Pancreas (tissue), 10 donors: ENCODE data around the gene PGD. TPM values are rescaled to one million over a fixed set of nuclear protein-coding genes. Genes with fewer than 3 reads are reported as not detected.
"Not testable (repeated sequence)": the region's sequence is repeated elsewhere in the genome, so short reads cannot be mapped to it uniquely, and the experiment has no call there.

Experiments
- ATAC-seq, 4 donors: fragments of 200-7000 bp; cut with Tn5 transposase; one replicate each; pipeline versions ENCODE4 v1.8.0 to v1.9.1; 2020; ENCODE audit warnings: mild to moderate bottlenecking in 4 of 4, moderate library complexity in 4 of 4
- DNase-seq, 6 donors: peaks; one replicate each; pipeline ENCODE4 v3.0.0-alpha.2; 2020
- FAIRE-seq: peaks from 2 replicates; lab custom pipeline; 2012; peaks lifted over from hg19 to GRCh38; lab: Jason Lieb, UNC
- H3K27ac ChIP-seq, 4 donors: fragments of 200-600 bp; sonication (generic); 1 replicate in 3 of 4; 2 replicates in 1 of 4; pipeline versions ENCODE4 v1.5.0 to v1.8.0; 2020
- H3K27me3 ChIP-seq, 4 donors: fragments of 200-600 bp; one replicate each; pipeline ENCODE4 v1.8.0; 2021
- H3K36me3 ChIP-seq, 3 donors: fragments of 200-600 bp; sonication (generic) in 1 of 3; one replicate each; pipeline versions ENCODE4 v1.5.0 to v1.8.0; 2020 to 2021
- H3K4me1 ChIP-seq, 3 donors: fragments of 200-600 bp; one replicate each; pipeline ENCODE4 v1.8.0; 2021
- H3K4me3 ChIP-seq, 4 donors: fragments of 200-600 bp; sonication (generic) in 2 of 4; one replicate each; pipeline versions ENCODE4 v1.5.0 to v1.8.0; 2020 to 2021
- H3K9me3 ChIP-seq, 4 donors: fragments of 200-600 bp; one replicate each; pipeline ENCODE4 v1.8.0; 2021
- WGBS, 2 donors: extraction: QIAGEN DNeasy Blood & Tissue Kit; methylation state at CpG; one replicate each; pipeline ENCODE4 v1.1.7; 2013; 5-methylcytosine and 5-hydroxymethylcytosine counted together
- intact Hi-C, 3 donors: fragments of 100-400 bp; cut with DNase I; formaldehyde crosslinking; loops; one replicate each; pipeline versions ENCODE4 v1.11.1 to v1.14.2; 2022
- polyA plus RNA-seq, 2 donors: library from polyadenylated mRNA; stranded (reverse); fragments of 200-250 nt; gene quantifications; one replicate each; pipeline ENCODE4 v1.2.3, GENCODE V29; 2013
- total RNA-seq, 6 donors: library from RNA; stranded (reverse); fragmentation: NEBNext Ultra II Directional in 4 of 6; extraction: Animal tissue kit (Norgen Biotek cat#: 25700) in 4 of 6; gene quantifications; one replicate each; pipeline versions ENCODE4 v1.2.1 to v1.2.4, GENCODE V29; 2021 to 2023
- TF ChIP-seq, protein P1 (sequence below), 4 donors: fragments of 200-600 bp; sonication (generic) in 3 of 4; IDR thresholded peaks; one replicate each; pipeline versions ENCODE4 v1.5.0 to v1.8.0; 2021; ENCODE audit warnings: antibody characterized with exemption in 4 of 4
- donor health status: healthy with polysubstance abuse.
- donor health status: DM: no; HTN: no; CAD: no; lungs with moderate emphysema.
- donor health status: DM: no; HTN: no; CAD: no.
- donor health status: control.
- donor health status: control.
- donor health status: Bipolar disorder and iron deficiency.
- donor health status: DM: yes; HTN: yes; CAD: no.
- donor health status: DM: no; HTN: no; CAD: no.
- donor health status: DM: no; HTN: no; CAD: no.
- donor health status: DM: yes; HTN: yes; CAD: no.

Gene PGD
- total and polyA plus RNA-seq, 8 donors: 12.7 to 40.0 (median 23.3) TPM

DNA sequence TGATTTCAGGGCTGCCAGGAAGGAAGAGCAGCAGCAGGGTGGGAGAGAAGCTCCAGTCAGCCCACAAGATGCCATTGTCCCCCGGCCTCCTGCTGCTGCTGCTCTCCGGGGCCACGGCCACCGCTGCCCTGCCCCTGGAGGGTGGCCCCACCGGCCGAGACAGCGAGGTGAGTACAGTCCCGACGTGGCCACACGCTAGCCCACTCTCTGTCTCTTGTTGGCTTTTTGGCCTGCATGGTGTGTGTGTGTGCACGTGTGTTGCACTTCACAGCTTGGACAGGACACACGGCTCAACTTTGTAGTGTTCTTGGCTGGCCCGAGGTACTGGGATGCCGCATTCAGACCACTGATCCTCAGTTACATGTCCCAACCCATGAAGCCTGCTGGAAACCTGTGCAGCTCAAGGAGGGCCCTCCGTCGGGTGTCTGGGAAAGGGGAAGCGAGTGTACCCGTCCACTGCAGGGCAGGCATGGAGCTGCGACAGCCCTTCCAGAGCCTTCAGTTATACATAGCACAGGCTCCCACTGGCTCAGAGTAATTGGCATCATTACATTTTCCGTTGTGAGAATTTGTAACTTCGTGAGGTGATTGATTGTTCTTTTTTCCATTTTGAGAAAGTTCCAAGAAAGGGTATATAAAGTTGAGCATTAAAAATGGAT is 51.4 kb downstream of the PGD start:
- ATAC-seq (no peak), DNase-seq (no peak), FAIRE-seq (no peak)
- TF ChIP-seq, protein P1, sequence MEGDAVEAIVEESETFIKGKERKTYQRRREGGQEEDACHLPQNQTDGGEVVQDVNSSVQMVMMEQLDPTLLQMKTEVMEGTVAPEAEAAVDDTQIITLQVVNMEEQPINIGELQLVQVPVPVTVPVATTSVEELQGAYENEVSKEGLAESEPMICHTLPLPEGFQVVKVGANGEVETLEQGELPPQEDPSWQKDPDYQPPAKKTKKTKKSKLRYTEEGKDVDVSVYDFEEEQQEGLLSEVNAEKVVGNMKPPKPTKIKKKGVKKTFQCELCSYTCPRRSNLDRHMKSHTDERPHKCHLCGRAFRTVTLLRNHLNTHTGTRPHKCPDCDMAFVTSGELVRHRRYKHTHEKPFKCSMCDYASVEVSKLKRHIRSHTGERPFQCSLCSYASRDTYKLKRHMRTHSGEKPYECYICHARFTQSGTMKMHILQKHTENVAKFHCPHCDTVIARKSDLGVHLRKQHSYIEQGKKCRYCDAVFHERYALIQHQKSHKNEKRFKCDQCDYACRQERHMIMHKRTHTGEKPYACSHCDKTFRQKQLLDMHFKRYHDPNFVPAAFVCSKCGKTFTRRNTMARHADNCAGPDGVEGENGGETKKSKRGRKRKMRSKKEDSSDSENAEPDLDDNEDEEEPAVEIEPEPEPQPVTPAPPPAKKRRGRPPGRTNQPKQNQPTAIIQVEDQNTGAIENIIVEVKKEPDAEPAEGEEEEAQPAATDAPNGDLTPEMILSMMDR (IDR thresholded peaks at IDR 0.05): no peak
- WGBS, 2 donors: 73 to 76% methylated on average over 21 of the region's 21 CpGs
- H3K4me3 ChIP-seq: no peak overlapping the region
- no peaks in the 10 kb centered on the region for H3K4me1 ChIP-seq
- no peaks in the 10 kb centered on the region for H3K36me3 ChIP-seq
- no peak overlapping the region for H3K27ac ChIP-seq
- intact Hi-C loops: no loop called here
- H3K27me3 ChIP-seq: no peaks in the 10 kb centered on the region
- H3K9me3 ChIP-seq: no peaks in the 10 kb centered on the region

DNA sequence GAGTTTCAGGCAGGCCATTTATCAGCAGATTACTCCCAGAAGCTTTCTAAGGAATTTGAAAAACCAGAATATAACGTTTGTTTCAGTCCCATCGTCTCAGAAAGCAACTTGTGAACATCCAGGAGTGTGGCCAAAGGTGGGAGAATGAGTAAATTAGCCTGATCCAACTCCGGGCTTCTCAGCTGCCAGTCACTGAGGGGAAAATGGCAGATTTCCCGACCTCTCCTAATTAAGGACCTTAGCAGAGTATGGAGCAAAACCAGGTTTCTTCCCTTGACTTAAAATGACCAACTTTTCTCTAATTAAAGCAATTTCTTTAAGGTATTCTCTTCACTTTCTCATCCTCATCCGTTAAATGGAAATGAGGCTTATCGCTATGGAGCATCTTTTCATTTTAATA is 52.0 kb downstream of the PGD start:
- Histone ChIP-seq H3K36me3 (no peaks in the 10 kb centered on the region), H3K4me1 (no peaks in the 10 kb centered on the region), H3K27me3 (no peaks in the 10 kb centered on the region), H3K9me3 (no peaks in the 10 kb centered on the region), H3K4me3 (no peak overlapping the region), H3K27ac (no peak overlapping the region)
- no peak for FAIRE-seq
- TF ChIP-seq, protein P1 (IDR thresholded peaks at IDR 0.05): no peak
- no peak for ATAC-seq
- no peak for DNase-seq
- intact Hi-C loops: no loop called here
- 38 to 45% methylated on average over 6 of the region's 6 CpGs for WGBS, 2 donors

DNA sequence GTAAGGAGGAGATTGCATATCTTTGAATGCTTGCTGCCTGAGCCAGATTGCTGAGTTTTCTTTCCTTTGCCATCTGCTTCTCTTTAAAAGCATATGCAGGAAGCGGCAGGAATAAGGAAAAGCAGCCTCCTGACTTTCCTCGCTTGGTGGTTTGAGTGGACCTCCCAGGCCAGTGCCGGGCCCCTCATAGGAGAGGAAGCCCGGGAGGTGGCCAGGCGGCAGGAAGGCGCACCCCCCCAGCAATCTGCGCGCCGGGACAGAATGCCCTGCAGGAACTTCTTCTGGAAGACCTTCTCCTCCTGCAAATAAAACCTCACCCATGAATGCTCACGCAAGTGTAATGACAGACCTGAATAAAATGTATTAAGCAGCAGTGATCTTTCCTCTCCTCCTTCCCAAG is 52.4 kb downstream of the PGD start:
- ATAC-seq: no peak
- no peak overlapping the region for H3K27ac ChIP-seq
- FAIRE-seq: no peak
- TF ChIP-seq, protein P1 (IDR thresholded peaks at IDR 0.05): no peak
- H3K4me1 ChIP-seq: no peaks in the 10 kb centered on the region
- no peaks in the 10 kb centered on the region for H3K27me3 ChIP-seq
- no peaks in the 10 kb centered on the region for H3K9me3 ChIP-seq
- no peaks in the 10 kb centered on the region for H3K36me3 ChIP-seq
- WGBS, 2 donors: 30 to 38% methylated on average over 10 of the region's 10 CpGs
- no peak overlapping the region for H3K4me3 ChIP-seq
- intact Hi-C loops: no loop called here
- no peak for DNase-seq

DNA sequence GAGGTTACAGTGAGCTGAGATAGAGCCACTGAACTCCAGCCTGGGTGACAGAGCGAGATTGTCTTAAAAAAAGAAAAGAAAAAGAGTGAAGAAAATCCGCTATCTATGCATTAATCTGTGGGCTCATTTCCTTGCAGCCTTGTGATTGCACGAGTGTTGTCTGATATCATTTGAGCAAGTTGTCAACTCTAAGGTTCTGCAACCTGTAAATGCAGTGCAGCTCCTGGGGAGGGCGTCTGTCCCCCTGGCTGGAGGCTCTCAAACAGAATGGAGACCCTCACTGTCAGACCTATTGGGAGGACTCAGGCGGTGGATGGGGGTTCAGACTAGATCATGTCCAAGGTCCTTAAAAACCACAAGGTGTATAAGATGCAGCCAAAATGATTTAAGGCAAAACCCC is 57.2 kb downstream of the PGD start:
- ATAC-seq: no peak
- Histone ChIP-seq H3K36me3 (peaks cover 0 to 1% (median 0%) of the 10 kb centered on the region in 3 donors), H3K4me3 (no peak overlapping the region), H3K27ac (no peak overlapping the region), H3K27me3 (no peaks in the 10 kb centered on the region), H3K9me3 (no peaks in the 10 kb centered on the region), H3K4me1 (no peaks in the 10 kb centered on the region)
- intact Hi-C loops: no loop called here
- no peak for FAIRE-seq
- TF ChIP-seq, protein P1 (IDR thresholded peaks at IDR 0.05): no peak
- no peak for DNase-seq
- WGBS, 2 donors: 84 to 91% methylated on average over 5 of the region's 5 CpGs

DNA sequence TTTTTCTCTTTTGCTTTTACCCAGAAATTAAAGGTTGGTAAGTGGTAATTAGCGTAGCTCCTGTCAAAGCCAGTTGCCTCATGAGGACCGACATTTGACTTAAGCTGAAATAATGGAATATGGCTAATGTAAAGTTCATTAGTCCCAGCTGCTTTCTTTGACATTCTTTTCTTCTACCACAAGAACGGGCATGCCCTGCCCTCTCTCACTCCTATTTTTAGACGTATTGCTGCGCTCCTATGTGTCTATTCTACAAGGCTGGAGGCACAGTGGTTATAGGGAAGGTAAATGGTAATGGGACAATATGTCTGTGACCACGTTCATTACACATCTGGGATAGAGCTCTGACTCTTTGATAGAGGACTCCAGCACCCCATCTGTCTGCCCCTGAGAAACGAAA is 57.8 kb downstream of the PGD start:
- 77 to 84% methylated on average over 7 of the region's 7 CpGs for WGBS, 2 donors
- TF ChIP-seq, protein P1 (IDR thresholded peaks at IDR 0.05): no peak
- Histone ChIP-seq H3K4me1 (no peaks in the 10 kb centered on the region), H3K27ac (no peak overlapping the region), H3K9me3 (no peaks in the 10 kb centered on the region), H3K27me3 (no peaks in the 10 kb centered on the region), H3K36me3 (peaks cover 0 to 8% (median 0%) of the 10 kb centered on the region in 3 donors), H3K4me3 (no peak overlapping the region)
- DNase-seq (no peak), FAIRE-seq (no peak), ATAC-seq (no peak)
- intact Hi-C loops: no loop called here

DNA sequence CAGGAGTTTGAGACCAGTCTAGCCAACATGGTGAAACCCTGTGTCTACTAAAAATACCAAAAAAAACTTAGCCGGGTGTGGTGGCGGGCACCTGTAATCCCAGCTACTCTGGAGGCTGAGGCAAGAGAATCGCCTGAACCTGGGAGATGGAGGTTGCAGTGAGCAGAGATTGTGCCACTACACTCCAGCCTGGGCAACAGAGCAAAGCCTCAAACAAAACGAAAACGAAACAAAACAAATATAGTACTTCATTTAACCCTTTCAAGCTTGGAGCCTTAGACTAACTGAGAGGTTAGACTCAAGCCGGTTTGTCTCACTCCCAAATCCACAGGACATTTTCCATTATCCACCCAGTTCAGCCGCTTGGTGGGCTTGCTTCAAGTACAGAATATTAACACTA is 58.6 kb downstream of the PGD start:
- FAIRE-seq, H3K9me3 ChIP-seq, ATAC-seq, H3K4me3 ChIP-seq, DNase-seq, H3K27me3 ChIP-seq, H3K4me1 ChIP-seq, intact Hi-C loops, H3K27ac ChIP-seq: not testable (repeated sequence)
- WGBS, 2 donors: 66 to 69% methylated on average over 7 of the region's 7 CpGs
- H3K36me3 ChIP-seq: peaks cover 0 to 16% (median 0%) of the 10 kb centered on the region in 3 donors
